Islet of Langerhans (tissue), 1 donor: Measurements from ENCODE around the gene SRBD1.

Experiments used
- FAIRE-seq: peaks from one replicate; lab custom pipeline; 2011; peaks lifted over from hg19 to GRCh38; lab: Jason Lieb, UNC

Gene SRBD1

DNA sequence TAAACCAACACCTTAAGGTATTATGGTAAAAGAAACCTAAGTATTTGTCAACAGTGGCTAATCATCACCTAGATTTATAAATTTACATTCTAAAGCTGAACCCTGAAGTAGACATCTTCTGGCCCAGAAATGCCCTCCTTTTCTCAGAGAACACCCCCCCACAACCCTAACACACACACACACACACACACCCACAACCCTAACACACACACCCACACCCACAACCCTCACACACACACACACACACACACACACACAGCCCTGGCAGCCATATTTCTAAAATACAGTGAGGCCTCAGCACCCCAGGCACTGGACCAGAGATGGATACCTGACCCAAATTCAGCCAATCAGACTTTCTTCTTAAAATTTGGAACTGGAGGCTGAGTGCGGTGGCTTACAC lies 14.3 kb downstream of the SRBD1 start:
- no peak for FAIRE-seq

- FAIRE-seq: no peak
Observed at GRCh38 chr2:45595721-45596435, 15.2 kb downstream of the SRBD1 start.

- no peak for FAIRE-seq
Observed at GRCh38 chr2:45591073-45591472, 20.0 kb downstream of the SRBD1 start.

GRCh38 chr2:45588158-45588829 lies 22.8 kb downstream of the SRBD1 start:
- FAIRE-seq: no peak

DNA sequence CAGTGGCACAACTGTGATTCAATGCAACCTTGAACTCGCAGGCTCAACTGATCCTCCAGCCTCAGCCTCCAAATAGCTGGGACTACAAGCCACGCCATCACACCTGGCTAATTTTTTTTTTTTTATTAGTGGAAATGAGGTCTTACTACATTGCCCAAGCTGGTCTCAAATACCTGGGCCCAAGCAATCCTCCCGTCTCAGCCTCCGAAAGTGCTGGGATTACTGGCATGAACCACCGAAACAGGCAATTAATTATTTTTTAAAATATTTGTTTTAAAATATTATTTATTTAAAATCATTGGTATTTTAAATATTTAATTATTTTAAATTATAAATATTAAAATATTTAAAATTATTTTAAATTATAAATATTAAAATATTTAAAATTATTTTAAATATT lies 24.5 kb downstream of the SRBD1 start:
- no peak for FAIRE-seq

DNA sequence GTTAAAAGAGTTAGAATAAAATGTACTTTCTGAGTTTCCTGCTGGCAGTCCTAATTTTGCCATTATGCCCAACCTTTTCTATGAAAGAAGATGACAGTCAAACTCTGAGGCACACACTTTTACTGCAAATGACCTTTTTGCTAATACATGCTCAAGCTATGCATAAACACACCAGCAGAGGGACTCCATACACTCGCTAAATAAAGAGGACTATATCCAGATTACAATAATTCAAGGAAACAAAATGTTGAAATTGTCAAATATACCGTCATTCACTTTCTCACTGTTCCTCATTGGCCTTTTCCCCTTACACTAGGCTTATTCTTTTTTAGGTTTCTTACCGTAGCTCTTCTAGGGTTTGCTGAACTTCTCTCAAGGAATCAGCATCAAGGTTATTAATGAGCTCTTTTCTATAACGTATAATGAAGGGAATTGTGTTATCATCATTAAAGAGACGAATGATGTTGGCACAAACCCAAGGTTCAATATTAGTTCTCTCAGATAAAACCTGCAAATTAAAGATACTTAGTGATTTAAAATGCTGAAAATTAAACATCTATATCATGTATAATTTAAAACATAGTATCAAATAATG lies 25.7 kb downstream of the SRBD1 start:
- peak; percentile 98 for FAIRE-seq

DNA sequence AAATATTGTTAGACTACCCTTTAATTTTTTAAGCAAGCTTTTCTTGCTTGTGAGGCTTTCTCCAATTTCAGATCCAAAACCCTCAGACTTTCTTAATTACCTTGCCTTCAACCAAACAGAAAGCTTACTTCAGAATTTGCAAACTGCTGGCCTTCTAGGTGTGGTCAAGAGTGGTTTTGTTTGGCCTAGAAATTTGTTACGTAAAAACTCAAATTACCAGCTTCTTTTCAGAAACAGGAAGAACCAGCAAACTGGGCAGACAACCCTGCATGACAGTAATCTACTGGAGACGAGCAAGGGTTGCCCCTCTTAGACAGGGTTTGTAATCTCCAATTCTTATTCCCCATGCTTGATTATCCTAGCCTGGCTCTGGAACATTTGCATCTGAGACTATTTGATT lies 27.1 kb downstream of the SRBD1 start:
- no peak for FAIRE-seq

DNA sequence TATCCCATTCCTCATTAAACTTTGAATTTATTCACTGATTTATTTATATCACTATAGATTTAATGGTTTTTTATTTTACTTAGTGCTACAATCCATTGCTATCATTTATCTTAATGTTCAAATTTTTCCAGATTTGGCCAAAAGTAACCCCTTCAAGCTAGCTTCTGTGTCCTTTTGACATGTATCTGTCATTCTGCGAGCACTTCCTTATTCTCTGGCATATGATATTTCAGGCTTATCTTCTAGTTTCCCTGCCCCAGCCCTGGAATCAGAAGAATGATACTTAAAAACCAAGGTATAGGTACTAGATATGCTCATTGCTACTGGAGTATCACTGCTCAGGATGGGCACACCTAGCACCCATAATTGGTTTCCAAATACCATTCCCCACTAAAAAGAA lies 28.5 kb downstream of the SRBD1 start:
- FAIRE-seq: no peak

DNA sequence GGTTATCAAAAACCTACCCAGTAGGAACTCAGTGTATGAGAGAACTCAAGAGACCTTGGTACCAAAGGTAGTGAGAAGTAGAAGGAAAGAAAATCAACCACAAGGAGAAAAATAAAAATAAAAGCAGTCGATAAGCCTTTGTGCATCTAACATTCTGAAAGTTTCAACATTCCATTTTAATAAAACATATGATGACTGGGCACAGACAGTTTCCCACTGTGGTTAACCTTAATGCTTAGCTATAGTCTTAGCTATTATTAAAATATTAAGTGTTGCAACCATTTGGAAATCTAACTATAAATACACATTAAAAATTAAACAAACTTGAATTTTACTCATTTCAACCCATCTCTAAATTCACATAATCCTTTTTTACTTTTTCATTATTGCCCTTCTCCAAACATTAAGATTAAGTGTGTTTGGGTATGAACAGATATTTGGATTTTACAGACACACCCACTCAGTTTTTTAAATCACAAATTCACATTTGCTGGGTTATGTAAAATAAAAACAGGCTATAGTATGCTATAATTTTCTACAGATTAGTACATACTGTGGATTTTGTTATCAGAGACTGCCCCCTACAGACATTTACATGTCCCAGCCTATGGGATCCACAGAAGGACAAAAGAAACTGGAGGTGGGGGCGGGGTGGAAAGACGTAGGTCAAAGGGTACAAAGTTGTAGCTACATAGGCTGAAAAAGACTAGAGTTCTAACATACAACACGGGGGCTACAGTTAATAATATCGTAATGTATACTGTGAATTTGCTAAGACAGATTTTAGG lies 32.8 kb downstream of the SRBD1 start:
- FAIRE-seq: no peak

DNA sequence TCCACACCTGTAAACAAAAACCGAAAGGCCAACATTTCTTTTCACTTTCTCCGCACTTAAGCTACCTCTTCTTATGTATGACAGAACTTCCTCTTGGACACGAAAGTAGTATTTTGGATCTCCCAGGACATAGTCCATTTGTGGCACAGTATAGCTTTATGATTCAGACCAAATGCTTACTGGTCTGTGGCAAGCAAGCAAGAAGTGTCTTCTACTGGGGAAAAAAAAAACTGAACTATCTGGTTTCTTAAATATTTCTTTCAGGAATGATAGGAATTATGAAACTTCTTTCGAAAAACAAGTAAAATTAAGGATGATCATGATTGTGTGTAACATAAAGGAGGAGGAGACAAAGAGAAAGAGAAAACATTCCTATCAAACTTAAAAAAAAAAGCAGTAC lies 33.6 kb downstream of the SRBD1 start:
- FAIRE-seq: no peak

DNA sequence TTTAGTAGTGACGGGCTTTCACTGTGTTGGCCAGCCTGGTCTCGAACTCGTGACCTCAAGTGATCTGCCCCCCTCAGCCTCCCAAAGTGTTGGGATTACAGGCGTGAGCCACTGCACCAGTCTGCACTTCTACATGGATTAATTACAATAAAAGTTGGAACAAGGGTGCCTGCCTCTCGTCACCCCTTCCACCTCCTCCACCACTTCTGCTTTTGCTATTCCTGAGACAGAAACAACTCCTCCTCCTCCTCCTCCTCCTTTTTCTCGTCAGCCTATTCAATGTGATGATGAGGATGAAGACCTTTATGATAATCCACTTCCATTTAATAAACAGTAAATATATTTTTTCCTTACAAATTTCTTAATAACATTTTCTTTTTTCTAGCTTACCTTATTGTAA lies 35.2 kb downstream of the SRBD1 start:
- FAIRE-seq: no peak

DNA sequence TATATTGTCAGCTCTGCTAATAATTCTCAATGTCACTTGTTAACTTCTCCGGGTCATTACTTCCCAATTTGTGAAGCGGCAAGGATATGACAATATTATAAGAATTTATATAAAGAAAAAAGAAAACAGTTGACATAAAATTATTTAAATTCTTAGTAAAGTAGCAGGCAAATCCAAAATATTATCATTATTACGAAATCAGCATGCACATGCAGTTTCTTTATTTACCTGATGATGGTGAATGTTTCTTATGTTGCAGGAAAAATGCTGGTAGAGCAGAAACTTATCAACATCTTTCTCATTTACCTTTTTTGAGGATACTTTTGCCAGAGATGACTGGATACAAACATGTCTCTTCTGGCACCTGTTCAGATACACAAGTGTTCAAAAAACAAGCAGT lies 38.1 kb downstream of the SRBD1 start:
- no peak for FAIRE-seq

DNA sequence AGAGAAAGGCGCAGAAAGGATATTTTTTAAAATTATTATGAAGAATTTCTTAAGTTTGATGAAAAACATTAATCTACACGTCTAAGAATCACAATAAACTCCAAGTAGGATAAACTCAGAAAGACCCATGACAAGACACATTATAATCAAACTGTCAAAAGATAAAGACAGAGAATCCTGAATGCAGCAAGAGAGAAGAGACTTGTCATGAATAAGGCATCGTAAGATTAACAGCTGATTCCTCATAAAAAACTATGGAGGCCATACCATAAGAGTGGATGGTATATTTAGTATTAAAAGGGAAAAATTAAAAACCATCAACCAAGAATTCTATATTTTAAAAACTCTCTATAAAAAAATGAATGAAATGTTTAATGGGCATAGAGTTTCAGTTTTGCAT lies 39.1 kb downstream of the SRBD1 start:
- FAIRE-seq: no peak

- no peak for FAIRE-seq
Observed at GRCh38 chr2:45570671-45571334, 40.3 kb downstream of the SRBD1 start.

- FAIRE-seq: no peak
Observed at GRCh38 chr2:45568935-45569334, 42.1 kb downstream of the SRBD1 start.

- FAIRE-seq: no peak
Observed at GRCh38 chr2:45567974-45568789, 42.9 kb downstream of the SRBD1 start.

- FAIRE-seq: no peak
Observed at GRCh38 chr2:45567288-45567963, 43.6 kb downstream of the SRBD1 start.

DNA sequence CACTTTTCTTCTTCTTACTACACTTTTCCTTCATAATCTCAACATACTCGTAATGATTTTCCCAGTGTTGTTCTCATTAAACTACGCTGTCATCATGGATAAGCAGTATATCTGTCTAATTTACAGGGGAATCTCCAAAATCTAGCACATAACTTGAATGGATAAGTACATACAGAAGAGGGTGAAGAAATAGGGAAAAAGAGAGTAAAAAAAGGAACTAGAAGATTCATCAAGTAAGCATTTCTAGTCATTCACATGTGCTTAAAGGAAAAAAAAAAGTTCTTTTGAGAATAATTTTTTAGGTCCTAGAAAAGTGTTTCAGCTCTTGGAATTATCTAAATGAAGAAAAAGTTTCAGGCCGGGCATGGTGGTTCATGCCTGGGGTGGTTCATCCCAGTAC lies 51.6 kb downstream of the SRBD1 start:
- FAIRE-seq: no peak

GRCh38 chr2:45554742-45555140 lies 56.3 kb downstream of the SRBD1 start:
- no peak for FAIRE-seq

DNA sequence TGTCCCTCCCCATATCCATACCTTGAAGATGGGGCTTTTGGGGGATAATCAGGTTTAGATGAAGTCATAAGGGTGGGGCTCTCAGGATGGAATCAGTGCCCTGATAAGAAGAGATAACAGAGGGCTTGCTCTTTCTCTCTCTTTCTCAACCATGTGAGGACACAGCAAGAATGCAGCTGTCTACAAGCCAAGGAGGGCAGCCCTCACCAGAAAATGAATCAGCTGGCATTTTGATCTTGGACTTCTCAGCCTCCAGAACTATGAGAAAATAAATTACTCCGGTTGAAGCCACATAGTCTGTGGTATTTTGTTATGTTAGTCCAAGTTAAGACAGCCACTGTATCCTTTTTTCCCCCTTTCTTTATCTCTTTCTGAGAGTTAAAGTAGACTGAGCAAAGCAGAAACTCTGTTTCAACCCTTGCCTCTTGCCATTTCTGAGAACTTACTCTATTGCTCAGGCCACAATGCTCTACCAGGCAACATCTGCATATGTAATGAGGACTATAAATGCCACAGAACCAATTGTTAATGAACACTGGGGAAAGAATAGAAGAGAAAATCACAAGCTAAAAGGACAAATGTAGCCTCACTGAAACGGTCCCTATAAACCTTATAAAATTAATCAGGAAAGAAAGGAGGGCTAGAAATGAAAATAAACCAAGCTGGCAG lies 56.9 kb downstream of the SRBD1 start:
- FAIRE-seq: no peak
